ENCODE measurements around the gene CLASRP.

DNA sequence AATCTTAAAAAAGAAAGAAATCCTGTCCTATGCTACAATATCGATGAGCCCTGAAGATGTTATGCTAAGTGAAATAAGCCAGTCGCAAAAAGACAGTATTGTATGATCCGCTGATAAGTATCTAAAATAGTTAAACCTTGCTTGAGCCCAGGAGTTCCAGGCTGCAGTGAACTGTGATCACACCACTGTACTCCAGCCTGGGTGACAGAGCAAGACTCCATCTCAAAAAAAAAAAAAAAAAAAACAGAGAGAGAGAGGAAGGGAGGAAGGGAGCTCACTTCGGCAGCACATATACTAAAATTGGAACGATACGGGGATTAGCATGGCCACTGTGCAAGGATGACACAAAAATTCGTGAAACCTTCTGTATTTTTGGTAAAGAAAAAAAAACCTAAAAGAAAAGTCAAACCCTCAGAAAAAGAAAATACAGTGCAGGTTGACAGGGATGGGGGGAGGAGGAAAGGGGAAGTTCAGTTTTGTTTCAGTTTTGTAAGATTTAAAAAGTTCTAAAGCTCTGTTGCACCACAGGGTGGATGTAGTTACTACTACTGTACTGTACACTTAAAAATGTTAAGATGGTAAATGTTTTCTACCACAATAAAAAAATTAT lies 8.4 kb downstream of the CLASRP start:
- TF ChIP-seq, protein P1, sequence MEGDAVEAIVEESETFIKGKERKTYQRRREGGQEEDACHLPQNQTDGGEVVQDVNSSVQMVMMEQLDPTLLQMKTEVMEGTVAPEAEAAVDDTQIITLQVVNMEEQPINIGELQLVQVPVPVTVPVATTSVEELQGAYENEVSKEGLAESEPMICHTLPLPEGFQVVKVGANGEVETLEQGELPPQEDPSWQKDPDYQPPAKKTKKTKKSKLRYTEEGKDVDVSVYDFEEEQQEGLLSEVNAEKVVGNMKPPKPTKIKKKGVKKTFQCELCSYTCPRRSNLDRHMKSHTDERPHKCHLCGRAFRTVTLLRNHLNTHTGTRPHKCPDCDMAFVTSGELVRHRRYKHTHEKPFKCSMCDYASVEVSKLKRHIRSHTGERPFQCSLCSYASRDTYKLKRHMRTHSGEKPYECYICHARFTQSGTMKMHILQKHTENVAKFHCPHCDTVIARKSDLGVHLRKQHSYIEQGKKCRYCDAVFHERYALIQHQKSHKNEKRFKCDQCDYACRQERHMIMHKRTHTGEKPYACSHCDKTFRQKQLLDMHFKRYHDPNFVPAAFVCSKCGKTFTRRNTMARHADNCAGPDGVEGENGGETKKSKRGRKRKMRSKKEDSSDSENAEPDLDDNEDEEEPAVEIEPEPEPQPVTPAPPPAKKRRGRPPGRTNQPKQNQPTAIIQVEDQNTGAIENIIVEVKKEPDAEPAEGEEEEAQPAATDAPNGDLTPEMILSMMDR (IDR thresholded peaks at IDR 0.05; ENCODE audit: poor library complexity, severe bottlenecking), result no peak
- TF ChIP-seq POLR2AphosphoS5 (IDR thresholded peaks at IDR 0.05), result no peak
- no peak for TF ChIP-seq RAD21 (conservative IDR thresholded peaks at IDR 0.05)
- TF ChIP-seq SMC3 (conservative IDR thresholded peaks at IDR 0.05; ENCODE audit: poor library complexity), result no peak
- TF ChIP-seq REST (IDR thresholded peaks at IDR 0.05; ENCODE audit: borderline replicate concordance), result no peak
- TF ChIP-seq EP300 (conservative IDR thresholded peaks at IDR 0.05; ENCODE audit: poor library complexity, severe bottlenecking), result no peak
- no peak for TF ChIP-seq TAF1 (IDR thresholded peaks at IDR 0.05; ENCODE audit: low read depth)
